ENCODE measurements around the gene ADCY5. TPM values are rescaled to one million over a fixed set of nuclear protein-coding genes. Genes with fewer than 3 reads are reported as not detected.

ADCY5 gene
- total and polyA plus RNA-seq, 4 donors: 0.74 to 6.6 (median 2.9) TPM

DNA sequence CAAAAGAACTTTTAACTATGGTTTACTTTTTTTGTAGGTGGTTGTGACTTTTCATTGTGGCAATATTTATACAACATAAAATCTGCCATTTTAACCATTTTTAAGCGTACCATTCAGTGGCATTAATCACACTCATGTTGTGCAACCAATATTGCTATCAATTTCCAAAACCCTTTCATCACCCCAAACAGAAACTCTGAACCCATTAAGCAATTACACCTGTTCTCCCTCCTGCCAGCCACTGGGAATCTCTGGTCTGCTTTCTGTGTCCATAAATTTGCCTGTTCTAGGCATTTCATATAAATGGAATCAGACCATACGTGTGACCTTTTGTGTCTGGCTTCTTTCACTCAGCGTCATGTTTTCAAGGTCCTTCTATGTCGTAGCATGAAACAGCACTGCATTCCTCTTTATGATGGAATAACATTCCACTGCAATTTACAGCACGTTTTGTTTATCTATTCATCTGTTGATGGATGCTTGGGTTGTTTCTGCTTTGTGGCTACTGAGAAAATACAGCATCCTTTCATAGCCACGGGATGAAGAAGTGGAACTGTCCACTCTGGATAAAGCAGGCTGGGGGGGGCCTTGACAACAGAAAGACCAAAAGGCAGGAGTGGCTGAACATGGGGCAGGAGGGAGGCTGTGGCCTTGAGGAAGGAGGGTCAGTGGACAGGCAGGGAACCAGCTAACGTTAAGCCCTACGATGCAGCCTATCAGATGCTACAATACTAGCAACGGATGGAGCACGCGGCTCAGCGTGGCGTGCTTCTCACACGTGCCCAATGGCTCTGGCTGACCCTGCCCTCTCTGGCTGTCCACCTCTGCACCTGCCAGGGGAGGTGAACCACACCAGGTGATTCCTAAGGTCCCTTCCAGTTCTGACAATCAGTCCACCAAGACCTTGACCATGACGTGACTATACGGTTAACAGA lies 136.3 kb downstream of the ADCY5 start (continued):
- TF ChIP-seq, protein P1, sequence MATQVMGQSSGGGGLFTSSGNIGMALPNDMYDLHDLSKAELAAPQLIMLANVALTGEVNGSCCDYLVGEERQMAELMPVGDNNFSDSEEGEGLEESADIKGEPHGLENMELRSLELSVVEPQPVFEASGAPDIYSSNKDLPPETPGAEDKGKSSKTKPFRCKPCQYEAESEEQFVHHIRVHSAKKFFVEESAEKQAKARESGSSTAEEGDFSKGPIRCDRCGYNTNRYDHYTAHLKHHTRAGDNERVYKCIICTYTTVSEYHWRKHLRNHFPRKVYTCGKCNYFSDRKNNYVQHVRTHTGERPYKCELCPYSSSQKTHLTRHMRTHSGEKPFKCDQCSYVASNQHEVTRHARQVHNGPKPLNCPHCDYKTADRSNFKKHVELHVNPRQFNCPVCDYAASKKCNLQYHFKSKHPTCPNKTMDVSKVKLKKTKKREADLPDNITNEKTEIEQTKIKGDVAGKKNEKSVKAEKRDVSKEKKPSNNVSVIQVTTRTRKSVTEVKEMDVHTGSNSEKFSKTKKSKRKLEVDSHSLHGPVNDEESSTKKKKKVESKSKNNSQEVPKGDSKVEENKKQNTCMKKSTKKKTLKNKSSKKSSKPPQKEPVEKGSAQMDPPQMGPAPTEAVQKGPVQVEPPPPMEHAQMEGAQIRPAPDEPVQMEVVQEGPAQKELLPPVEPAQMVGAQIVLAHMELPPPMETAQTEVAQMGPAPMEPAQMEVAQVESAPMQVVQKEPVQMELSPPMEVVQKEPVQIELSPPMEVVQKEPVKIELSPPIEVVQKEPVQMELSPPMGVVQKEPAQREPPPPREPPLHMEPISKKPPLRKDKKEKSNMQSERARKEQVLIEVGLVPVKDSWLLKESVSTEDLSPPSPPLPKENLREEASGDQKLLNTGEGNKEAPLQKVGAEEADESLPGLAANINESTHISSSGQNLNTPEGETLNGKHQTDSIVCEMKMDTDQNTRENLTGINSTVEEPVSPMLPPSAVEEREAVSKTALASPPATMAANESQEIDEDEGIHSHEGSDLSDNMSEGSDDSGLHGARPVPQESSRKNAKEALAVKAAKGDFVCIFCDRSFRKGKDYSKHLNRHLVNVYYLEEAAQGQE (IDR thresholded peaks at IDR 0.05): no peak

DNA sequence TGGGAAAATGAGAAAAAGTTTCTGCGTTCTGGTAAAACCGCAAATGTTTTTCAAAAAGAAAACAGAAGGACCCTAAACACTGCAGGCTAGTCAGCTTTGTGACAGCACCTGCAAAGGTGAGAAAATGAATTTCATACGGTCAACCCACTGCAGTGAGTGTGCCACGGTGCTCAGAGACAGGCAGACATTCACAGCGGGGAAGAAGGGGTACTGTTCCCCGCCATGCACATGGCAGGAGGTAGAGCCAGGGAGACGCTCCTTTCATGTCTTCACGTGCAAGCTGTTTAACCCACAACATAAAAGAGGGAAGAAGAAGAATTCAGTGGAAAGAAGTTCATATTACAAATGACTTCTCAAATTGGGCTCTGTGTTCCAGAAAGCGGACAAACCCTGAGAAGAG lies 137.7 kb downstream of the ADCY5 start:
- TF ChIP-seq FOXA2 (IDR thresholded peaks at IDR 0.05) (no peak), EGR1 (IDR thresholded peaks at IDR 0.05; ENCODE audit: low read depth in 2 of 2) (no peak), FOXA1 (IDR thresholded peaks at IDR 0.05) (no peak), TAF1 (conservative IDR thresholded peaks at IDR 0.05) (no peak), HNF4G (IDR thresholded peaks at IDR 0.05) (no peak), RAD21 (IDR thresholded peaks at IDR 0.05) (no peak), GABPA (IDR thresholded peaks at IDR 0.05 in 1 of 2, conservative IDR thresholded peaks at IDR 0.05 in 1 of 2) (no peak), YY1 (IDR thresholded peaks at IDR 0.05) (no peak), RXRA (IDR thresholded peaks at IDR 0.05) (no peak), NR2F2 (IDR thresholded peaks at IDR 0.05) (no peak), JUND (IDR thresholded peaks at IDR 0.05) (no peak)
- TF ChIP-seq, protein P2, sequence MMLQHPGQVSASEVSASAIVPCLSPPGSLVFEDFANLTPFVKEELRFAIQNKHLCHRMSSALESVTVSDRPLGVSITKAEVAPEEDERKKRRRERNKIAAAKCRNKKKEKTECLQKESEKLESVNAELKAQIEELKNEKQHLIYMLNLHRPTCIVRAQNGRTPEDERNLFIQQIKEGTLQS (IDR thresholded peaks at IDR 0.05): no peak
- TF ChIP-seq, protein P3, sequence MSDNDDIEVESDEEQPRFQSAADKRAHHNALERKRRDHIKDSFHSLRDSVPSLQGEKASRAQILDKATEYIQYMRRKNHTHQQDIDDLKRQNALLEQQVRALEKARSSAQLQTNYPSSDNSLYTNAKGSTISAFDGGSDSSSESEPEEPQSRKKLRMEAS (IDR thresholded peaks at IDR 0.05): no peak
- TF ChIP-seq, protein P4, sequence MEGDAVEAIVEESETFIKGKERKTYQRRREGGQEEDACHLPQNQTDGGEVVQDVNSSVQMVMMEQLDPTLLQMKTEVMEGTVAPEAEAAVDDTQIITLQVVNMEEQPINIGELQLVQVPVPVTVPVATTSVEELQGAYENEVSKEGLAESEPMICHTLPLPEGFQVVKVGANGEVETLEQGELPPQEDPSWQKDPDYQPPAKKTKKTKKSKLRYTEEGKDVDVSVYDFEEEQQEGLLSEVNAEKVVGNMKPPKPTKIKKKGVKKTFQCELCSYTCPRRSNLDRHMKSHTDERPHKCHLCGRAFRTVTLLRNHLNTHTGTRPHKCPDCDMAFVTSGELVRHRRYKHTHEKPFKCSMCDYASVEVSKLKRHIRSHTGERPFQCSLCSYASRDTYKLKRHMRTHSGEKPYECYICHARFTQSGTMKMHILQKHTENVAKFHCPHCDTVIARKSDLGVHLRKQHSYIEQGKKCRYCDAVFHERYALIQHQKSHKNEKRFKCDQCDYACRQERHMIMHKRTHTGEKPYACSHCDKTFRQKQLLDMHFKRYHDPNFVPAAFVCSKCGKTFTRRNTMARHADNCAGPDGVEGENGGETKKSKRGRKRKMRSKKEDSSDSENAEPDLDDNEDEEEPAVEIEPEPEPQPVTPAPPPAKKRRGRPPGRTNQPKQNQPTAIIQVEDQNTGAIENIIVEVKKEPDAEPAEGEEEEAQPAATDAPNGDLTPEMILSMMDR (IDR thresholded peaks at IDR 0.05; ENCODE audit: low read depth, low read length, missing input control): no peak
- TF ChIP-seq, protein P5, sequence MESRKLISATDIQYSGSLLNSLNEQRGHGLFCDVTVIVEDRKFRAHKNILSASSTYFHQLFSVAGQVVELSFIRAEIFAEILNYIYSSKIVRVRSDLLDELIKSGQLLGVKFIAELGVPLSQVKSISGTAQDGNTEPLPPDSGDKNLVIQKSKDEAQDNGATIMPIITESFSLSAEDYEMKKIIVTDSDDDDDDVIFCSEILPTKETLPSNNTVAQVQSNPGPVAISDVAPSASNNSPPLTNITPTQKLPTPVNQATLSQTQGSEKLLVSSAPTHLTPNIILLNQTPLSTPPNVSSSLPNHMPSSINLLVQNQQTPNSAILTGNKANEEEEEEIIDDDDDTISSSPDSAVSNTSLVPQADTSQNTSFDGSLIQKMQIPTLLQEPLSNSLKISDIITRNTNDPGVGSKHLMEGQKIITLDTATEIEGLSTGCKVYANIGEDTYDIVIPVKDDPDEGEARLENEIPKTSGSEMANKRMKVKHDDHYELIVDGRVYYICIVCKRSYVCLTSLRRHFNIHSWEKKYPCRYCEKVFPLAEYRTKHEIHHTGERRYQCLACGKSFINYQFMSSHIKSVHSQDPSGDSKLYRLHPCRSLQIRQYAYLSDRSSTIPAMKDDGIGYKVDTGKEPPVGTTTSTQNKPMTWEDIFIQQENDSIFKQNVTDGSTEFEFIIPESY (IDR thresholded peaks at IDR 0.05): no peak
- TF ChIP-seq, protein P1 (IDR thresholded peaks at IDR 0.05): no peak
- Histone ChIP-seq H3K27ac (ENCODE audit: low read depth in 1 of 2, low read length in 2 of 2) (no peak overlapping the region), H3K9me3 (ENCODE audit: control insufficient read depth in 4 of 4, low read length in 3 of 4) (no peaks in the 10 kb centered on the region), H3K9ac (ENCODE audit: low read depth in 1 of 2, low read length in 2 of 2) (no peak overlapping the region), H3K27me3 (ENCODE audit: control insufficient read depth in 4 of 4, insufficient read depth in 4 of 4, low read length in 3 of 4) (no peaks in the 10 kb centered on the region), H3K4me3 (ENCODE audit: low read depth in 1 of 3, low read length in 3 of 3) (no peak overlapping the region), H3K36me3 (ENCODE audit: control insufficient read depth in 4 of 4, insufficient read depth in 3 of 4, low read depth in 1 of 4, low read length in 3 of 4) (no peaks in the 10 kb centered on the region), H3K4me1 (ENCODE audit: control insufficient read depth in 4 of 4, insufficient read depth in 4 of 4, low read length in 3 of 4) (peaks cover 0 to 3% (median 0%) of the 10 kb centered on the region in 4 donors)
- WGBS: 87% methylated on average over 9 of the region's 9 CpGs
- DNase-seq (ENCODE audit: low spot score): no peak

Measured in liver (tissue), 9 donors.